GM19351 (cell line): ENCODE results near the gene CCDC102A.
A peak's percentile ranks its signal among the peaks of the same experiment; 100 is the strongest.

Experiments used
- ATAC-seq: cut with Tn5 transposase; IDR thresholded peaks from one replicate; pipeline ENCODE4 v1.9.1; 2021; ENCODE audit warnings: mild to moderate bottlenecking, moderate library complexity; ENCODE audit not compliant: unreplicated experiment

The CCDC102A gene

DNA sequence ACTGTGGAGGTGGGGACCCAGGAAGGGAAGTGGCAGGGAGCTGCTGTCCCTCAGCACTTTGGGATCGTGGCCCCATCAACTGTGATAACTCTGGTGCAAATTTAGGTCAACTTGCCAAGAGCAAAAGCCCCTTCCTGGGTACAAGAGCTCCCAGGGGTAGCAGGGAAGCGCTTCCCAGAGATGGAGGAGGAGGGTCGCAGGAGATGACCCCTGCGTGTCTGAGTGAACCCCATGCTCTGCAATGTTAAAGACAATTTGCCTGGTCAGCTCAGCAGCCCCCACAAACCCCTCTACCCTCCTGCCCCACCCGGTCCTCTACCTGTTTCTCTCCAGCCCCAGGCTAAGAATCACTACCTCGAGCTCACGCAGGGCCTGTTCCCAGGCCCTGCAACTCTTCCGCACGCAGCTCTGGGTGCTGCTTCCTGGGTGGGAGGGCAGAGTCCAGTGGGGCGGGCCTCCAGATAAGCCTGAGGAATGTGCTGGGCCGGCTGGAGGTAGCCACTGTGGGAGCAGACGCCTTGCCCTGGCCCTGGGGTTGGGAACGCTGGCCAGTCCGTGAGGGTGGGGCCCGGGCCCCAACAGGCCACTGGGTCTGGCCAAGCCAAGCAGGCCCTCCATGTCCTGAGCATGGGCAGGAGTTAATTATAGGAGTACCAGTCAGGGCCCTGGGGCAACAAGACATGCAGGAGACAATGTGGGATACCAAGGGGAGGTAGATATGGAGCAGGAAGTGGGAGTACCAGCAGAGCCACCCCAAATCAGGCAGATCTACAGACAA, 56.2 kb downstream of the CCDC102A start:
- ATAC-seq: no peak

DNA sequence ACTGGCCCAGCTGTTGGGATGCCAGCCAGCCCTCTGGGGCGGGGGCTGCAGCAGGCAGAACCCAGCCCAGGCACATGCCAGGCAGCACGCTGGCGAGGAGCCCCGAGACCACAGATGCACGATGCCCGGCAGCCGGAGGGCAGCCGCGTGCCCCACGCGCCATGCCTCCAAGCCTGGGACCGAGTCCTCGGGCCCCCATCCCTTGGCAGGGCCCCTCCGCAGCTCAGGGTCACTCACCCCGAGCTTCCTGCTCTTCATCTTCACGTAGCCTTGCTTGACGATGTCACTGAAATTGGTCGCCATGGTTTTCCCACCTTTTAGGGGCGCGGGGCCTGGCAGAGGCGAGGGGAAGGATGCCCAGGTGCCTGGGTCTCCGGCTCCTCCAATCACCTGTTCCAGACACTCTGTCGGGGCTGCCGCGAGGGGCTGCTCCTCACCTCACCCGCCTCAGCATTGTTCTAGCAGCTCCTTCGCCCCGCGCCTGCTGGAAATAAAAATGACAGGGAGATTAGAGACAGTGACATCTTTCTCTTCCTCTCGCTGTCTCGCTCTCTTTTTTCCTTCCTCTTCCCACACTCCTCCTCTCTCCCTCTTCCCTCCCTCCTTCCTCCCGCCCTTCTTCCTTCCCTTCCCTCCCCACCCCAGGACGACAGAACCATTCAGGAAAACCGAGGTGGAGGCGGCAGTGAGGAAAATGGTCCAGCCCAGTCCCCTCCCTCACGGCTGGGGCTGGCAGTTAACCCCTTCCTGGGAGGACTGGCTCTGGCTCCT, 57.0 kb downstream of the CCDC102A start:
- ATAC-seq: no peak

DNA sequence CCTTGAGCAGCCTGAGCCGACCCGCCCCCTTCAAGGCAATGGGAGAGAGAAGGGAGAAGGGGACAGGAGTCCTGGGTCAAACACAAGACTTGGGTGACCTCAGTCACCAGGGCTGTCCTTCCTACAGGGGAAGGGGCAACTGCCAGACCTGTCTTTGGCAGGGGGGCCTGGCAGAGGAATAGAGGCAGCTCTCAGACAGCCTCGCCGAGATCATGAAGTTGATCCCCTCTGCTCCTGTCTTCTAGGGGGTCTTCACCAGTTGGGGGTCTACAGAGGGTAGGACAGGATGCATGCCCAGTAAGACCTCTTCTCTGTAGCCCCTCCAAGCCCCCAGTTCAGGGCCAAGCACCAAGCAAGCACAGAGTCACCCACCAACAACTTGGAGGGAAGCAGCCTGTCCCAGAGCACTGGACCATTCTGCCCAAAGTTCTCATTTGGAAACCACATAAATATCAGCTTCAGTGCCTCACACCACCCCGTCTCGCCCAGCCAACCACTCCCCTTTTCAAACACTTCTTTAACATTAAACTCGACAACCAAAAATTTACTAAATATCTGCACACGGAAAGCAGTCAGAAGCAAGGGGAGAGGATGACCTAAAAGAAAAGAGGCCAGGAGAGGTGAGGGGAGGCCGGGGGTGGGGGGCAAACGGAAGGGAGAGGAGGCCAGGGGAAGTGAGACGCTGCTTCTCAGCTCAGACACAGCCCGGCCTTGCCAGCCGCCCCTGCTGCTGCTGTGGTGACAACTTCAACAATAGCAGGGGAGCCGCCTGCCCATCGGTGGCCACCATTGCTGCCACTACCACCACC, 57.8 kb downstream of the CCDC102A start:
- no peak for ATAC-seq

DNA sequence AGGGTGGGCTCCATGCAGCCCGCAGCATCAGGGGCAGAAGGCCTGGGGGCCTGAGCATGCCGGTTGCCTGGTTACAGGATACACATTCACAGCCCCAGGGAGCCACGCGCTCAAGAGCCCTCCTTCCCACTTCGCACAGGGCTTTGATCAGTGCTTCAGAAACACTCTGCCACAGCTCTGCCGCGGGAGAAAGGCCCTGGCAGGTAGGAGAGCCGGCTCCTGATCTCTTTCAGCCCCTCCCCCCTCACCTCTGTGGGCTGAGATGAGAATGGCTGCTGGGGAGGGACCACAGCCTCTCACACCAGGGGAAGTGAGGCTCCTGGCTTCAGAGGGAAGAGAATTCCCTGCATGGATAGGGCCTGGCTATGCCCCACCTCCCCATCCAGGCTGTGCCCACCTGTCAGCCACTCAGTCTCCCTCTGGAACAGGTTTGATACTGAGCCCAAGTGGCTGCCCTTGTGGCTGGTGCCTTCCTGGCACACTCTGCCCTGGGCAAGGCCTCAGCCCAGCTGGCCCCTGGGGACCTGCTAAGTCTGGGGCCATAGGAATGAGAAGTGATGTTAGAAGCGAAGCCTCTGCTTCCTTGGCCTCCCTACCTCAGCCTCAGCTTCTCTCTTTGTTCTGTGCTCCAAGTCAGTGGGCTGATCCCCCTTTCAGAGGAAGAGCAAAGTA, 58.7 kb downstream of the CCDC102A start:
- no peak for ATAC-seq

DNA sequence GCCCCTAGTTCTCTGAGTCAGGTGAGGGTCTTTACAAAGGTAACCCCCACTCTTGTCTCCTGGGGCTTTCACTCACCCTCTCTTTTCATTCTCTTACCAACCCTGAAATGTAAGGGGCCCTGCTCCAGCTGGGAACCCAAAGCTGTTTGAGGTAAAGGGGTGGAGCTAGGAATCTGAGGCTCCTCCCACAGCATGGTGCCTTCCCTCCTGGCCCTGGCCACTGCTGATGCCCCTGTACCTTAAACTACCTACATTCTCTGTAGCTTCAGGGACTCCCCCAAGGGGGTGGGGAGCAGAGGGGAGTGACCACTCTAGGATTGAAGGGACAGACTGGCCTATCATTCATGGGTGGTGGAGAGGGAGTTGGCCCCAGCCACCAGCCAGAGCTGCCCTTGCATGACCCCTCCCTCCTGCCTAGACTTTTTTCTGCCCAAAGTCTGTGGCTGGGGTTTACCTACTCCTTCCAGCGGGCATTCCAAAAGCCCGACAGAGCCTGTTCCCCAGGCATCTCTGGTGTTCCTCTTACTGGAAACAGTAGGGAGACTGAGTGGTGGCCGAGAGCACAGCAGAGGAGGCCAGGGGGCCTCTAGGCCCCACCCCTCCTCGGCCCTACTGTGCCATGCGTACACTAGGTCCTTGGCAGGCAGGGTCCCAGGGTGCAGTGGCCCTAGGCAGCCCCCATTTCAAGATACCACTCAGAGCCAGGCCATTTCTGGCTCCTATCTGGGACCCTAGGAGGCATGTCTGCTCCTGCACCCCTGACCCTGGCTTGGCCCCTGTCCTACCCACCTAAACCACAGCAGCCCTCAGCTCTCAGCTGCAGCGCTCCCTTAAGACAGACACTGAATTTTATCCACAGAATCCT, 59.6 kb downstream of the CCDC102A start:
- no peak for ATAC-seq

DNA sequence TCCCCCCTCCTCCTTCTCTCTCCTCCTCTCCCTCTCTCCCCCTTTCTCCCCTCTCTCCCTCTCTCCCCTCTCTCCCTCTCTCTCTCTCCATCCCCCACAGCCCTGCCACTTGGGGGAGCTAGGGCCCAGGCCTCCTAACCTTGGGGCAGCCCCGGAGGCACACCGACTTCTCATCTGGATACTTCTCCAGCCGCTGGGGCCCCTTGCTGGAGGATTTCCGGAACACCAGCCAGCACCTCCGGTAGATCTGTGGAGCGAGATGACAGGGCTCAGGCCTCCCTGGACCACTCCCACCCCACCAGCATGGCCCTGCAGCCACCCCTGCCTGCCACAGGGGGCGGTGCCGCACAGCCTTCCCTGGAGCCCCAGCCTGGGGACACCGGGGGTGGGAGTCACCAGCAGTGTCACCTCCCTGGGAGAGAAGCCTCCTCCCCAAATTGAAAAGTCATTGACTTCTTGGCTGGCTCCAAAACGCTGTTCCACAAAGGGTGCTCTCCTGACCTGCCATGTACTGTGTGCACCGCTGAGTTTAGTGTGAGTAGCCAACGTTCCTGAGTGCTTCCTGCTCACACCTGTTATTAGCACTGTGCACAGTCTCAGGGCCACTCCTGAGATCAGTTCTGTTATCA, 60.5 kb downstream of the CCDC102A start:
- ATAC-seq: peak; percentile 96

DNA sequence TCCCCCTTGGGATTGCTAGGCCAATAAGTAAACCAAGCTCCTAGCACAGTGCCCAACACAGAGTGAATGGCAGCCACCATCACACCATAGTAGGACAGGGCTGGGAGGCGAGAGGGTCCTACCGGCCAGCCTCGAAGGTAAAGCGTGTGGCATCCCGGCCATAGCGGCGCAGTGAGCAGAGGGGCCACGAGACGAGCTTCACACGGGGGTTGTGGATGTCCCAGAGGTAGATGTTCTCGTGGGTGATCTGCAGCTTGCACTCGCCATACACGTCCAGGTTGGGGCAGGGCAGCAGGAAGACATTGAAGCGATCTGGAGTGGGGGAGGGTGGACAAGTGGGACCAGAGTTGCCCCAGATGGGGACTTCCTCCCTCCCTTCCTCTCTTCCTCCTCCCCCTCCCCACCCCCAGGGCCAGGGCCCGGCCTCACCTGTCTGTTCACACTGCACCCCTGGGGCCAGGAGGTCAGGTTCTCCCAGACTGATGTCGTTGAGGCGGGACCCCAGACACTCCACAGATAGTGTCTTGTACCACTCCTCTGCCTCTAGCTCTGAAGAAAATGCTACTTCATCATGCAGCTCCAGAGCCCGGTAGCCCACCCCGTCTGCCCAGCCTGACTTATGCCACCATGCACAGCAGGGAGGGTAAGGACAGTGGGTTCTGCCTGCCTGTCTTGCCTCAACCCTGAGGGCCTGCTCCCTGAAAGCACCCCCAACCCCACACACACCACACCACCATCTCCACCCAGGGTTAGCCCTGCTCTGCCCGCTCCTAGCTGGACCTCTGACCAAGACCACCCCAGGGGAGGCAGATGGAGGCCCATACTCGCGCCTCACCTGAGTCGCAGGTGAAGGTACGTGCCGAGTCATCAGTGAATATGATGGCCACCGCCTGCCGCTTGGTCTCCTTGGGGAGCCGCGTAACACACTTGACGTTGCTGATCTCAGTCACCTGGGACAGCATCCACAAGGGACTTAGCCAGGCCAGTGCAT, 61.4 kb downstream of the CCDC102A start:
- ATAC-seq: no peak

DNA sequence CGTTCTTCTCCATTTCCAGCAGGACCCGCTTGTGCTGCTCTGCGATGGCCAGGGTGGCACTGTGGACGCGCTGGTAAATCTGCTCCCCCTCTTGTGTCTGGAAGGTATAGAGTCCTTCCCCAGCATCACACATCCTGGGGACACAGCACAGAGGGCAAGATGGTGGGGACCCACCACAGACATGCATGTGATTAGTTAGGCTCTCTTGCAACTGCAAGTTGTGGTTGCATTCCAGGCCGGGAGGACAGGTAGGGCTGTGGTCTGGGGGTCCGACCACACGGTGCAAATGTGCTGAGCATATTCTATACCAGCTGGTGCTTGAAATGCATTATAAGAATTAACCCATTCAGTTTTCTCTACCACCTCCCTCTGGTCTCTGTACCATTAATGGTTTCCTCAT, 62.5 kb downstream of the CCDC102A start:
- ATAC-seq: no peak

DNA sequence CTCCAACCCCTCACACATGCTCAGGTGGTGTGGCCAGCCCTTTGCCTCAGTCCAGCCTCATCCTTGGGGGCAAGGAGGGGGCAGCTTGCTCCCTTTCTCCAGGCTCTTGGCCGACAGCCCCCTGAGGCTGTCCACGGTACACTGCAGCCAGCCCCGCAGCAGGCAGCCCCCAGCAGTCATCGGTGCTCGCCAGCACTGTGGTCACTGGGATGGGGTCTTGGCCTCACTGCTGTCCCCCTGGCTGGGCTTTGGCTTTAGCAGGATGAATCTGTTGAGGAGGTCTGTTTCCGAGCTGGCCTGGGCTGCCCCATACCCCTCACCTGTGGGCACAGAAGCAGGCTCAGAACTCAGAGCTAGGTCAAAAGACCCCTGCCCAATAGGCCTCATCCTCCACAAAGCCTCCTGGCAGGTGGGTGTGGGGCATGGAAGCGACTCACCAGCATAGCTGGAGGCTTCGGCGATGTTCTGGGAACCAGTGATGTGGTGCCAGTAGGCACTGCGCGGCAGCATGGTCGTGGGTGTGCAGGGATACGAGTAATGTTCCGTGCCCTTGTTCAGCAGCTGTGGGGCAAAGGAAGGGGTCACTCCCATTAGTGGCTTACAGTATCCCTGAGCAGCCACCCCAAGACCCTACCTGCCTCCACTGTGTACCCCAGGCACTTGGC, 63.1 kb downstream of the CCDC102A start:
- no peak for ATAC-seq

DNA sequence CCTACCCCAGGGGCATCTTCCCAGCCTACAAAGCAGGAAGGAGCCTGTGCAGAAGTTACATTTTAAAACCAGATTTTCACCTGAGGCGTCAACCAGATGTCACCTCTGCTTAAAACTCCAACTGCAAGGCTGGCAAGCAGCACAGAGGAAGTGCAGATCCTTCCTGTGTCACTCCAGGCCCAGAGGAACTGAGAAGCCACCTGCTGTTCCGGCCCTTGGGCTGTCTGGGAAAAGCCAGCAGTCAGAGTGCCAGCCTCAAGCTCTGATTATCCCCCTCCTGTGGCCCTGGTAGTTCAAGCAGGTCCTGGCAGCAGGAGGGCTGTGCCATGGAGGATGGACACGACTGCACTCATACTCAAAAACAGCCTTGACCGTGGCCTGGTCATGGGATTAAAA, 63.7 kb downstream of the CCDC102A start:
- no peak for ATAC-seq

DNA sequence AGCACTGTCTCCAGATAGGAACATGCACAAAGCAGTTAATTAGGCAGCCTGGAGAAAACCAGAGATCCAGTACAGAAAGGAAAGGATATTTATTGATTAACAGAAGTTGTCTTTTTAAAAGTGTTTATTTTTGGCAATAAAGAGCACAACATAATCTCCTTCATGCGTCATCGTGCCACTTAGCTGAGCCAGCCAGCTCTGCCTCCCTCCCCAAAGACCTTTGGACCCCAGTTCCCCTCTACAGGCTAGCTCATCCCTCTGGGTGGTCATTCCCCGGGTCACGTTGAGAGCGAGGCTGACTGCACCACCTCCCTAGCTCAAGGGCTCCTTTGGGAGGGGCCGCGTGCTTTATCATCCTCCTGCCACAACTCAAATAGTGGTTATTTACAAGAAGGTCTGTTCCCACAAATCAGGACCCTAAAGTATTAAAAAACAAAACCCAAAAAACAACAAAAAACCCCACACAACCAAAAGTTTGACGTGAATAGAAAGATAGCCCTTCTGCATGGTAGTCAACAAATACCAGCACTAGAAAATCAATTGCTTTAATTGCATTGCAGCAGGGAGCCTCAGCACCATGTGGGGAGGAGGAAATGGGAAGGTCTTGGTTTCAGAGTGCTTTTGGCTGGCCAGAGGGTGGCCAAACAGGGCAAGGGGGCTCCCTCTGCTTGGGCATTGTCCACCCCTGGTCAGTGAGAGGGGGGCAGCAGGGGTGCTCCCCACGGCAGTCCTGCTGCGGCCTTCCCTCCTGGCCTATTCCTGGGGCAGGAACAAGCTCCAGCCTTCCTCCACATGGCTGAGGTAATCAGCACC, 64.3 kb downstream of the CCDC102A start:
- ATAC-seq: no peak

DNA sequence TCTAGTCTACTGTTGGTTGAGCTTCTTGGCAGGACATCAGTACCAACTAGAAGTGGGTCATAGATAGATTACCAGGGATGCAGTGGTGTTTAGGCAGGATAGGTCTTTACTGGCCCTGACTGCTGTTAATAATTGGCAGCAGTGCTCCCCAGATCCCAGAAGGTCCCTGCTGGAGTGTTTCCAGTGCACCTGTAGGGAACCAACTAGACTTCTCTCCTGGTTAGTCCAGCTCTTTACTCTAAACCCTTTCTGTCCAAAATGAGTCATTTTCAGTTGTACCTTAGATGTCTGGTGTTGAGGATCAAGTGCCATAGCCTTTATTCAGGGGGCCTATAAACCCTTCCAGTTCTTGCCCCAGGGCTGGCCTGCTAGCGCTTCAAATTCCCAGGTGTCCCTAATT, 65.2 kb downstream of the CCDC102A start:
- no peak for ATAC-seq

DNA sequence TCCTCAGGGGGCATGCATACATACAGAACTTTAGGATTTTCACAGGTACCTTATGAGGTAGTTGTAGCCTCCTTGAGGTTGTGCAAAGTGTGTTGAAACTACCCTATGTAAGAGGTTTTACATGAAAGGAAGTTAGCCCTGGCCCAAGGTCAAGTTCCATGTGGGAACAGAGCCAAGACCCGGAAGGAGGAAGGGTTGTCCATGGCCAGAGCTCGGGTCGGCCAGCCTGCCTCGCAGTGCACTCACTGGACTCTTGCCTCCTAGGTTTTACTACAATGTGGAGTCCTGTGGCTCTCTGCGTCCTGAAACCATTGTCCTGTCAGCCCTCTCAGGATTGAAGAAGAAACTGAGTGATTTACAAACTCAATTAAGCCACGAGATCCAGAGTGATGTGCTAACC, 65.7 kb downstream of the CCDC102A start:
- no peak for ATAC-seq

DNA sequence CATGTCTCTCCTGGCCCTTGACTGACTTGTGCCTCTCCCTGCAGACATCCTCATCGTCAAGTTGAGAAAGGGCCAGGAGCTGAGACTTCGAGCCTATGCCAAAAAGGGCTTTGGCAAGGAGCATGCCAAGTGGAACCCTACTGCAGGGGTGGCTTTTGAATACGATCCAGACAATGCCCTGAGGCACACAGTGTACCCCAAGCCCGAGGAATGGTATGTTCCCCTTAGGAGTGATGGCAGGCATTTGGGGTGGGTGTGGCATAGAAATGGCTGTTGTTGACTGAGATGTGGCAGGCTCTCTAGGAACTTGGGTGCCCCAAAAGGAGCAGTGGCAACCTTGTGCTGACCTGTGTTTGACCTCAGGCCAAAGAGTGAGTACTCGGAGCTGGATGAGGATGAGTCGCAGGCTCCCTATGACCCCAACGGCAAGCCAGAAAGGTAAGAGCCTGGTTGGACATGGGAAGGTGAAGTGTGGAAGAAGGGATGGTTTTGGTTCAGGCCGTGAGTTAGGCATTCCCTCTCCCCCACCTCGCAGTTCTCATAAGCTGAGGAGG, 66.4 kb downstream of the CCDC102A start:
- ATAC-seq: no peak

DNA sequence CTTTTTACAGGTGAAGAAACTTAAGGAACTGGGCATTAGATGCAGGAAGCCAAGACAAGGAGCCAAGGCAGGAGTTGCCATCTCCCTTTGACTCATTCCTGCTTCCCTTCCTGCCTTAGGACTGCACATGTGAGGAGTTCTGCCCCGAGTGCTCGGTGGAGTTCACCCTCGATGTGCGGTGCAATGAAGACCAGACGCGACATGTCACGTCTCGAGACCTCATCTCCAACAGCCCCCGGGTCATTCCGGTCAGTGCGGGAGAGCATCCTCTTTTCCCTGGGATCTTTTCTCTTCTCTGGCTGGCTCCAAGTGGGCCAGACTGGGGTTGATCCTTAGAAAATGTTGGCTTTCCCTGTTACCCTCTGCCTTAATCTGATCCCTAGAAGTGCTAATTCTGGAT, 67.3 kb downstream of the CCDC102A start:
- no peak for ATAC-seq

DNA sequence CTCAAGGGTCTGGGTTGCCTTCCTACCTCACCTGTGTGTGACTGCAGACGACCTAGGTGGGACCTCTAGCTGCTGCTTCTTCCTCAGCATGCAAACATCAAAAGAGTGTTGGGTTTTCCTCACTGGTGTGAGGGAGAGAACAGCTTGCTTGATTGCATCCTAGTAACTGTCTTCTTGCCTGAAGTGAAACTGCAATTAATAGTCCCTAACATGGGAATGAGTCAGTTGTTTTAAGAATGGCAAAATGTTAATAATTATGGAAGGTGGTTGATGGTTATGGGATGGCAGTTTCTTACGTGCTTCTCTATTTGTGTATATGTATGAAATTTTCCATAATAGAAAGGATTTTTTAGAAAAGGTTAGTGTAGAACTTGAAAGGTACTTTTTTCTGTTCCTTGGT, 68.0 kb downstream of the CCDC102A start:
- ATAC-seq: no peak

DNA sequence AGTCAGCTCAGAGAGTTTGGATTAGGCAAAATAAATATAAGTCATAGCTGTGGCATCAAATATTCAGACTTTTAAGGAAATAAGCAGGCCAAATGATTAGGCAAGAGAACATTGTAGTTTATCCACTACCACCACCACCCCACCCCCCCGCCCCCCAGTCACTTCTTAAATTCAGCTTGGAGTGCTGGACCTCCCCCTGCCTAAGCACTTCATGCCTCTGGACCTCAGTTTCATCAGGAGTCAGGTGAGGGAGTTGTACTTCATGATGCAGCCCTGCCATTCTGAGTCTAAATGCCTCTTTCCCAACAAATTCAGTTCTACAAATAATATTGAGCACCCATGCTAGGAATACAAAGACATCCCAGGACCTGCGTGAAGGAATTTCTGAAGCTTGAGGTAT, 71.8 kb downstream of the CCDC102A start:
- ATAC-seq: no peak
